ENCODE data around the gene EPS15.

DNA sequence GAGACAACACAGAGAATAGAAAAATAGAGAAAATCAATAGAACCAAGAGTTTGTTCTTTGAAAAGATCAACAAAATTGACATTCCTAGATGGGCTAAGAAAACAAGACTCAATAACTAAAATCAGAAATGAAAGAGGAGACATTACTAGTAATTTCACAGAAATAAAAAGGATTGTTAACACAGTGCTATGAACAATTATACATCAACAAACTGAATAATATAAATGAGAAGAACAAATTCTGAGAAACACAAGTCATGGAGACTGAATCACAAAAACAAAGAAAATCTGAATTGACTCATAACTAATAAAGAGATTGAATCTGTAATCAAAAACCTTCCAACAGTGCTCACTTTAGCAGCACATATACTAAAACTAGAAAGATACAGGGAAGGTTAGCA is 137.1 kb downstream of the EPS15 start:
- no peak for TF ChIP-seq NRF1 (conservative IDR thresholded peaks at IDR 0.05 in 1 of 2, IDR thresholded peaks at IDR 0.05 in 1 of 2)
- TF ChIP-seq CTBP1 (IDR thresholded peaks at IDR 0.05; ENCODE audit: borderline replicate concordance) = no peak
- TF ChIP-seq, protein P1, sequence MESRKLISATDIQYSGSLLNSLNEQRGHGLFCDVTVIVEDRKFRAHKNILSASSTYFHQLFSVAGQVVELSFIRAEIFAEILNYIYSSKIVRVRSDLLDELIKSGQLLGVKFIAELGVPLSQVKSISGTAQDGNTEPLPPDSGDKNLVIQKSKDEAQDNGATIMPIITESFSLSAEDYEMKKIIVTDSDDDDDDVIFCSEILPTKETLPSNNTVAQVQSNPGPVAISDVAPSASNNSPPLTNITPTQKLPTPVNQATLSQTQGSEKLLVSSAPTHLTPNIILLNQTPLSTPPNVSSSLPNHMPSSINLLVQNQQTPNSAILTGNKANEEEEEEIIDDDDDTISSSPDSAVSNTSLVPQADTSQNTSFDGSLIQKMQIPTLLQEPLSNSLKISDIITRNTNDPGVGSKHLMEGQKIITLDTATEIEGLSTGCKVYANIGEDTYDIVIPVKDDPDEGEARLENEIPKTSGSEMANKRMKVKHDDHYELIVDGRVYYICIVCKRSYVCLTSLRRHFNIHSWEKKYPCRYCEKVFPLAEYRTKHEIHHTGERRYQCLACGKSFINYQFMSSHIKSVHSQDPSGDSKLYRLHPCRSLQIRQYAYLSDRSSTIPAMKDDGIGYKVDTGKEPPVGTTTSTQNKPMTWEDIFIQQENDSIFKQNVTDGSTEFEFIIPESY (CRISPR knock-in tag; IDR thresholded peaks at IDR 0.05) = no peak
- TF ChIP-seq, protein P2, sequence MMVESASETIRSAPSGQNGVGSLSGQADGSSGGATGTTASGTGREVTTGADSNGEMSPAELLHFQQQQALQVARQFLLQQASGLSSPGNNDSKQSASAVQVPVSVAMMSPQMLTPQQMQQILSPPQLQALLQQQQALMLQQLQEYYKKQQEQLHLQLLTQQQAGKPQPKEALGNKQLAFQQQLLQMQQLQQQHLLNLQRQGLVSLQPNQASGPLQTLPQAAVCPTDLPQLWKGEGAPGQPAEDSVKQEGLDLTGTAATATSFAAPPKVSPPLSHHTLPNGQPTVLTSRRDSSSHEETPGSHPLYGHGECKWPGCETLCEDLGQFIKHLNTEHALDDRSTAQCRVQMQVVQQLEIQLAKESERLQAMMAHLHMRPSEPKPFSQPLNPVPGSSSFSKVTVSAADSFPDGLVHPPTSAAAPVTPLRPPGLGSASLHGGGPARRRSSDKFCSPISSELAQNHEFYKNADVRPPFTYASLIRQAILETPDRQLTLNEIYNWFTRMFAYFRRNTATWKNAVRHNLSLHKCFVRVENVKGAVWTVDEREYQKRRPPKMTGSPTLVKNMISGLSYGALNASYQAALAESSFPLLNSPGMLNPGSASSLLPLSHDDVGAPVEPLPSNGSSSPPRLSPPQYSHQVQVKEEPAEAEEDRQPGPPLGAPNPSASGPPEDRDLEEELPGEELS (CRISPR knock-in tag; IDR thresholded peaks at IDR 0.05; ENCODE audit: borderline replicate concordance) = no peak
- TF ChIP-seq, protein P3, sequence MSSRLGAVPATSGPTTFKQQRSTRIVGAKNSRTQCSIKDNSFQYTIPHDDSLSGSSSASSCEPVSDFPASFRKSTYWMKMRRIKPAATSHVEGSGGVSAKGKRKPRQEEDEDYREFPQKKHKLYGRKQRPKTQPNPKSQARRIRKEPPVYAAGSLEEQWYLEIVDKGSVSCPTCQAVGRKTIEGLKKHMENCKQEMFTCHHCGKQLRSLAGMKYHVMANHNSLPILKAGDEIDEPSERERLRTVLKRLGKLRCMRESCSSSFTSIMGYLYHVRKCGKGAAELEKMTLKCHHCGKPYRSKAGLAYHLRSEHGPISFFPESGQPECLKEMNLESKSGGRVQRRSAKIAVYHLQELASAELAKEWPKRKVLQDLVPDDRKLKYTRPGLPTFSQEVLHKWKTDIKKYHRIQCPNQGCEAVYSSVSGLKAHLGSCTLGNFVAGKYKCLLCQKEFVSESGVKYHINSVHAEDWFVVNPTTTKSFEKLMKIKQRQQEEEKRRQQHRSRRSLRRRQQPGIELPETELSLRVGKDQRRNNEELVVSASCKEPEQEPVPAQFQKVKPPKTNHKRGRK (tag; IDR thresholded peaks at IDR 0.05) = no peak
- TF ChIP-seq ZNF232 (CRISPR knock-in tag; IDR thresholded peaks at IDR 0.05) = no peak

Data from K562 (cell line).